ENCODE results near the gene GRXCR1.

DNA sequence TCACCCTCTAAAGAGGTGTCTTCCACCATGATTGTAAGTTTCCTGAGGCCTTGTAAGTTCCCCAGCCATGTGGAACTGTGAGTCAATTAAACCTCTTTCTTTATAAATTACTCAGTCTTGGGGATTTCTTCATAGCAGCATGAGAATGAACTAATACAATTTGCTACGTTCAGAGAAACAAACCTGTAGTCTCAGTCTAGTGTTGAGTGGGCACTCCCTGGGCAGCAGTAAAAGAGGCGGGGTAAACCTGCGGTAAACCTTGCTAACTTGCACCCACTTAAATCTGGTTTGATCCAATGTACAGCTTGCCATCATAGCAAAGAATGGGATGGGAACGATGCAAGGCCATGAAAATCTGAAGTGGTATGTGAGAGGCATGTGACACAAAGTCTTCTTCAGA lies 22.4 kb downstream of the GRXCR1 start:
- TF ChIP-seq, protein P1, sequence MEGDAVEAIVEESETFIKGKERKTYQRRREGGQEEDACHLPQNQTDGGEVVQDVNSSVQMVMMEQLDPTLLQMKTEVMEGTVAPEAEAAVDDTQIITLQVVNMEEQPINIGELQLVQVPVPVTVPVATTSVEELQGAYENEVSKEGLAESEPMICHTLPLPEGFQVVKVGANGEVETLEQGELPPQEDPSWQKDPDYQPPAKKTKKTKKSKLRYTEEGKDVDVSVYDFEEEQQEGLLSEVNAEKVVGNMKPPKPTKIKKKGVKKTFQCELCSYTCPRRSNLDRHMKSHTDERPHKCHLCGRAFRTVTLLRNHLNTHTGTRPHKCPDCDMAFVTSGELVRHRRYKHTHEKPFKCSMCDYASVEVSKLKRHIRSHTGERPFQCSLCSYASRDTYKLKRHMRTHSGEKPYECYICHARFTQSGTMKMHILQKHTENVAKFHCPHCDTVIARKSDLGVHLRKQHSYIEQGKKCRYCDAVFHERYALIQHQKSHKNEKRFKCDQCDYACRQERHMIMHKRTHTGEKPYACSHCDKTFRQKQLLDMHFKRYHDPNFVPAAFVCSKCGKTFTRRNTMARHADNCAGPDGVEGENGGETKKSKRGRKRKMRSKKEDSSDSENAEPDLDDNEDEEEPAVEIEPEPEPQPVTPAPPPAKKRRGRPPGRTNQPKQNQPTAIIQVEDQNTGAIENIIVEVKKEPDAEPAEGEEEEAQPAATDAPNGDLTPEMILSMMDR (conservative IDR thresholded peaks at IDR 0.05; ENCODE audit: low read depth in 2 of 2), result no peak
- no peak for TF ChIP-seq EZH2phosphoT487 (IDR thresholded peaks at IDR 0.05; ENCODE audit: unreplicated experiment)
- no peak for TF ChIP-seq POLR2AphosphoS5 (IDR thresholded peaks at IDR 0.05; ENCODE audit: low read depth)
- no peak for TF ChIP-seq EZH2 (IDR thresholded peaks at IDR 0.05; ENCODE audit: low read depth, unreplicated experiment)
- TF ChIP-seq, protein P2, sequence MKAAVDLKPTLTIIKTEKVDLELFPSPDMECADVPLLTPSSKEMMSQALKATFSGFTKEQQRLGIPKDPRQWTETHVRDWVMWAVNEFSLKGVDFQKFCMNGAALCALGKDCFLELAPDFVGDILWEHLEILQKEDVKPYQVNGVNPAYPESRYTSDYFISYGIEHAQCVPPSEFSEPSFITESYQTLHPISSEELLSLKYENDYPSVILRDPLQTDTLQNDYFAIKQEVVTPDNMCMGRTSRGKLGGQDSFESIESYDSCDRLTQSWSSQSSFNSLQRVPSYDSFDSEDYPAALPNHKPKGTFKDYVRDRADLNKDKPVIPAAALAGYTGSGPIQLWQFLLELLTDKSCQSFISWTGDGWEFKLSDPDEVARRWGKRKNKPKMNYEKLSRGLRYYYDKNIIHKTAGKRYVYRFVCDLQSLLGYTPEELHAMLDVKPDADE (IDR thresholded peaks at IDR 0.05), result no peak
- no peak for TF ChIP-seq CREB1 (CRISPR knock-in tag; IDR thresholded peaks at IDR 0.05; ENCODE audit: low read depth)
- TF ChIP-seq, protein P3, sequence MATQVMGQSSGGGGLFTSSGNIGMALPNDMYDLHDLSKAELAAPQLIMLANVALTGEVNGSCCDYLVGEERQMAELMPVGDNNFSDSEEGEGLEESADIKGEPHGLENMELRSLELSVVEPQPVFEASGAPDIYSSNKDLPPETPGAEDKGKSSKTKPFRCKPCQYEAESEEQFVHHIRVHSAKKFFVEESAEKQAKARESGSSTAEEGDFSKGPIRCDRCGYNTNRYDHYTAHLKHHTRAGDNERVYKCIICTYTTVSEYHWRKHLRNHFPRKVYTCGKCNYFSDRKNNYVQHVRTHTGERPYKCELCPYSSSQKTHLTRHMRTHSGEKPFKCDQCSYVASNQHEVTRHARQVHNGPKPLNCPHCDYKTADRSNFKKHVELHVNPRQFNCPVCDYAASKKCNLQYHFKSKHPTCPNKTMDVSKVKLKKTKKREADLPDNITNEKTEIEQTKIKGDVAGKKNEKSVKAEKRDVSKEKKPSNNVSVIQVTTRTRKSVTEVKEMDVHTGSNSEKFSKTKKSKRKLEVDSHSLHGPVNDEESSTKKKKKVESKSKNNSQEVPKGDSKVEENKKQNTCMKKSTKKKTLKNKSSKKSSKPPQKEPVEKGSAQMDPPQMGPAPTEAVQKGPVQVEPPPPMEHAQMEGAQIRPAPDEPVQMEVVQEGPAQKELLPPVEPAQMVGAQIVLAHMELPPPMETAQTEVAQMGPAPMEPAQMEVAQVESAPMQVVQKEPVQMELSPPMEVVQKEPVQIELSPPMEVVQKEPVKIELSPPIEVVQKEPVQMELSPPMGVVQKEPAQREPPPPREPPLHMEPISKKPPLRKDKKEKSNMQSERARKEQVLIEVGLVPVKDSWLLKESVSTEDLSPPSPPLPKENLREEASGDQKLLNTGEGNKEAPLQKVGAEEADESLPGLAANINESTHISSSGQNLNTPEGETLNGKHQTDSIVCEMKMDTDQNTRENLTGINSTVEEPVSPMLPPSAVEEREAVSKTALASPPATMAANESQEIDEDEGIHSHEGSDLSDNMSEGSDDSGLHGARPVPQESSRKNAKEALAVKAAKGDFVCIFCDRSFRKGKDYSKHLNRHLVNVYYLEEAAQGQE (IDR thresholded peaks at IDR 0.05; ENCODE audit: unreplicated experiment), result no peak
- no peak for TF ChIP-seq JUNB (IDR thresholded peaks at IDR 0.05; ENCODE audit: unreplicated experiment)
- TF ChIP-seq NANOG (IDR thresholded peaks at IDR 0.05; ENCODE audit: borderline replicate concordance), result no peak
- TF ChIP-seq STAT1 (IDR thresholded peaks at IDR 0.05; ENCODE audit: unreplicated experiment), result no peak
- no peak for TF ChIP-seq ZNF331 (CRISPR knock-in tag; IDR thresholded peaks at IDR 0.05; ENCODE audit: low read depth)
- TF ChIP-seq ZNF114 (CRISPR knock-in tag; IDR thresholded peaks at IDR 0.05), result no peak
